Sigmoid colon (tissue), 7 donors: Measurements from ENCODE around the gene IVNS1ABP. TPM values are rescaled to one million over a fixed set of nuclear protein-coding genes. Genes with fewer than 3 reads are reported as not detected.
"Not testable (repeated sequence)": the region's sequence is repeated elsewhere in the genome, so short reads cannot be mapped to it uniquely, and the experiment has no call there.

Experiments used
- DNase-seq: peaks from one replicate; pipeline ENCODE4 v3.0.0-alpha.2; 2019
- H3K27ac ChIP-seq, 4 donors: fragments of 200-600 bp; sonication (generic); one replicate each; pipeline ENCODE4 v1.5.1; 2016 to 2019; ENCODE audit warnings: mild to moderate bottlenecking in 1 of 4
- H3K27me3 ChIP-seq, 3 donors: fragments of 200-600 bp; sonication (generic); one replicate each; pipeline ENCODE4 v1.5.1; 2019; ENCODE audit warnings: mild to moderate bottlenecking in 1 of 3
- H3K36me3 ChIP-seq, 4 donors: fragments of 200-600 bp; sonication (generic); one replicate each; pipeline ENCODE4 v1.5.1; 2016 to 2019
- H3K4me1 ChIP-seq, 4 donors: fragments of 200-600 bp; sonication (generic); one replicate each; pipeline ENCODE4 v1.5.1; 2017 to 2019
- H3K4me3 ChIP-seq, 4 donors: fragments of 200-600 bp; sonication (generic); one replicate each; pipeline ENCODE4 v1.5.1; 2017 to 2019; ENCODE audit warnings: mild to moderate bottlenecking in 2 of 4, moderate library complexity in 1 of 4
- H3K9me3 ChIP-seq, 4 donors: fragments of 200-600 bp in 3 of 4; sonication (generic) in 3 of 4; one replicate each; pipeline versions ENCODE4 v1.5.1 to v1.6.1; 2013 to 2019
- CTCF ChIP-seq, 4 experiments: fragments of 450-650 bp in 3 of 4; fragments of 200-600 bp in 1 of 4; IDR thresholded peaks; one replicate each; pipeline ENCODE4 v1.5.1; 2016 to 2019; ENCODE audit warnings: antibody characterized with exemption in 4 of 4, mild to moderate bottlenecking in 3 of 4, moderate library complexity in 2 of 4
- EP300 ChIP-seq, 4 donors: sonication (generic); formaldehyde crosslinking; IDR thresholded peaks; one replicate each; pipeline ENCODE4 v1.6.1; 2017; ENCODE audit warnings: antibody characterized with exemption in 4 of 4
- POLR2A ChIP-seq, 2 donors: fragments of 450-650 bp; IDR thresholded peaks; one replicate each; pipeline ENCODE4 v1.6.1; 2016; ENCODE audit warnings: antibody characterized with exemption in 2 of 2, mild to moderate bottlenecking in 2 of 2, moderate library complexity in 2 of 2
- POLR2AphosphoS5 ChIP-seq, 4 donors: sonication (generic); formaldehyde crosslinking; IDR thresholded peaks; one replicate each; pipeline ENCODE4 v1.6.1; 2017; ENCODE audit warnings: antibody characterized with exemption in 4 of 4
- WGBS, 2 donors: extraction: QIAGEN DNeasy Blood & Tissue Kit; methylation state at CpG; one replicate each; pipeline ENCODE4 v1.1.7; 2013; 5-methylcytosine and 5-hydroxymethylcytosine counted together
- intact Hi-C: fragments of 100-400 bp; cut with DNase I; formaldehyde crosslinking; loops from one replicate; pipeline ENCODE4 v1.15.1; 2023
- polyA plus RNA-seq, 3 donors: library from polyadenylated mRNA; stranded (reverse); fragments of 200-250 nt; gene quantifications; one replicate each; pipeline ENCODE4 v1.2.3, GENCODE V29; 2013
- total RNA-seq, 4 donors: library from RNA; depleted of rRNA; stranded (reverse); fragments of >200 nt; gene quantifications; one replicate each; pipeline ENCODE4 v1.1.0, GENCODE V29; 2016
- donor health status: healthy with polysubstance abuse.
- donor health status: Bipolar disorder and iron deficiency.
- donor health status: healthy.

IVNS1ABP gene
- total RNA-seq: 10 to 100 TPM; 29.8 to 36.0 (median 31.2) TPM
- polyA plus RNA-seq: 10 to 100 TPM; 49.4 to 85.9 (median 57.3) TPM

- H3K4me3 ChIP-seq: peak within 1 kb of the TSS; percentile 82 to 91 (median 86)
- TF ChIP-seq EP300 (IDR thresholded peaks at IDR 0.05) (no peak), POLR2A (IDR thresholded peaks at IDR 0.05) (peak; percentile 93 to 95), POLR2AphosphoS5 (IDR thresholded peaks at IDR 0.05) (peak; percentile 87 to 98 (median 97))
- H3K36me3 ChIP-seq: no peaks in the 10 kb centered on the region
- peak within 1 kb of the TSS; percentile 95 to 98 (median 96) for H3K27ac ChIP-seq
- peak; percentile 97 for DNase-seq
- intact Hi-C loops: loop anchor here (2.0 to 10.0 kb wide), 2 partner anchors 160 to 358 kb away; partner anchors contain the start of genes SWT1 and TRMT1L
- no peaks in the 10 kb centered on the region for H3K27me3 ChIP-seq
- peaks cover 0 to 43% (median 35%) of the 10 kb centered on the region in 4 donors for H3K4me1 ChIP-seq
- WGBS, 2 donors: 1% methylated on average over 80 of the region's 80 CpGs
- no peaks in the 10 kb centered on the region for H3K9me3 ChIP-seq
These were observed at the start of gene IVNS1ABP for GRCh38 chr1:185317034-185317885. IVNS1ABP (minus strand) TSS chr1:185317243; CDS start chr1:185309493, 7,750 bp downstream.

- H3K27ac ChIP-seq: no peak overlapping the region
These were observed 48.9 kb upstream of the IVNS1ABP start for GRCh38 chr1:185365951-185366350.

GRCh38 chr1:185364528-185364927, 47.5 kb upstream of the IVNS1ABP start:
- H3K4me3 ChIP-seq, H3K36me3 ChIP-seq, DNase-seq, H3K9me3 ChIP-seq, intact Hi-C loops, H3K27ac ChIP-seq, H3K27me3 ChIP-seq, H3K4me1 ChIP-seq: not testable (repeated sequence)
- WGBS, 2 donors: 74 to 89% methylated on average over 3 of the region's 3 CpGs

More at GRCh38 chr1:185365951-185366350, 48.9 kb upstream of the IVNS1ABP start:
- no peaks in the 10 kb centered on the region for H3K27me3 ChIP-seq
- peaks cover 0 to 2% (median under 1%) of the 10 kb centered on the region in 4 donors for H3K9me3 ChIP-seq
- no peak overlapping the region for H3K4me3 ChIP-seq
- no peaks in the 10 kb centered on the region for H3K4me1 ChIP-seq
- H3K36me3 ChIP-seq: no peaks in the 10 kb centered on the region
- intact Hi-C loops: no loop called here
- TF ChIP-seq POLR2AphosphoS5 (IDR thresholded peaks at IDR 0.05) (no peak), EP300 (IDR thresholded peaks at IDR 0.05) (no peak), POLR2A (IDR thresholded peaks at IDR 0.05) (no peak), CTCF (IDR thresholded peaks at IDR 0.05) (no peak)
- WGBS, 2 donors: 74 to 88% methylated on average over 3 of the region's 3 CpGs
- DNase-seq: no peak

DNA sequence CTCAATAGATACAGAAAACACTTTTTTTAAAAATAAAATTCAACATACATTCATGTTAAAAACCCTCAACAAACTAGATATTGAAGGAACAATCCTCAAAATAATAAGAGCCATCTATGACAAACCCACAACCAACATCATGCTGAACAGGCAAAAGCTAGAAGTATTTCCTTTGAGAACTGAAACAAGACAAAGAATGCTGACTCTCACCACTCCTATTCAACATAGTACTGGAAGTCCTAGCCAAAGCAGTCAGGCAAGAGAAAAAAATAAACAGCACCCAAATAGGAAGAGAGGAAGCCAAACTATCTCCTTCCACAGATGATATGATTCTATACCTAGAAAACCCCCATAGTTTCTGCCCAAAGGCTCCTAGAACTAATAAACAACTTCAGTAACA, 46.2 kb upstream of the IVNS1ABP start:
- Histone ChIP-seq H3K36me3 (no peaks in the 10 kb centered on the region), H3K9me3 (peaks cover 0 to 4% (median 1%) of the 10 kb centered on the region in 4 donors), H3K27ac (no peak overlapping the region), H3K27me3 (no peaks in the 10 kb centered on the region), H3K4me1 (no peaks in the 10 kb centered on the region), H3K4me3 (no peak overlapping the region)
- intact Hi-C loops: no loop called here
- no peak for TF ChIP-seq CTCF (IDR thresholded peaks at IDR 0.05)
- no peak for TF ChIP-seq POLR2A (IDR thresholded peaks at IDR 0.05)
- TF ChIP-seq POLR2AphosphoS5 (IDR thresholded peaks at IDR 0.05): no peak
- TF ChIP-seq EP300 (IDR thresholded peaks at IDR 0.05): no peak
- no peak for DNase-seq

DNA sequence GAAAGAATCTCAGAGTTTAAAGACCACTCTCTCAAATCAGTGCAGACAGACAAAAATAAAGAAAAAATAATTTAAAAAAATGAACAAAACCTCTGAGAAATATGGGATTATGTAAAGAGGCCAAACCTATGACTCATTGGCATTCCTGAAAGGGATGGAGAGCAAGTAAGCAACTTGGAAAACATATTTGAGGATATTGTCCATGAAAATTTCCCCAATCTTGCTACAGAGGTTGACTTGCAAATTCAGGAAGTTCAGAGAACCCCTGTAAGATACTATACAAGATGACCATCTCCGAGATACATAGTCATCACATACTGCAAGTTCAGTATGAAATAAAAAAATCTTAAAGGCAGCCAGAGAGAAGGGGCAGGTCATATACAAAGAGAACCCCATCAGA, 43.7 kb upstream of the IVNS1ABP start:
- H3K36me3 ChIP-seq: no peaks in the 10 kb centered on the region
- 98 to 100% methylated on average over 1 of the region's 1 CpG for whole genome bisulfite sequencing, 2 donors
- no peak overlapping the region for H3K4me3 ChIP-seq
- H3K27ac ChIP-seq: no peak overlapping the region
- no peak for DNase-seq
- TF ChIP-seq CTCF (IDR thresholded peaks at IDR 0.05) (no peak), POLR2A (IDR thresholded peaks at IDR 0.05) (no peak), EP300 (IDR thresholded peaks at IDR 0.05) (no peak), POLR2AphosphoS5 (IDR thresholded peaks at IDR 0.05) (no peak)
- no peaks in the 10 kb centered on the region for H3K4me1 ChIP-seq
- intact Hi-C loops: no loop called here
- peaks cover 0 to 4% (median 1%) of the 10 kb centered on the region in 4 donors for H3K9me3 ChIP-seq
- no peaks in the 10 kb centered on the region for H3K27me3 ChIP-seq
